Retinal pigment epithelial cell (primary cell): Measurements from ENCODE around the gene PGC.

Experiments
- DNase-seq: peaks from one replicate; pipeline ENCODE4 v3.0.0-alpha.2; 2010; ENCODE audit warnings: low read depth
- H3K4me3 ChIP-seq: 2 replicates; pipeline ENCODE4 v1.5.1; 2011; ENCODE audit warnings: mild to moderate bottlenecking, low read length, control low read depth, moderate library complexity
- CTCF ChIP-seq: conservative IDR thresholded peaks from 2 replicates; pipeline ENCODE4 v1.5.1; 2011; ENCODE audit warnings: low read depth, low read length, control low read depth, inconsistent platforms

The PGC gene

GRCh38 chr6:41699063-41699462, 48.1 kb downstream of the PGC start:
- no peak for DNase-seq
- H3K4me3 ChIP-seq = no peak overlapping the region
- TF ChIP-seq CTCF = no peak

- TF ChIP-seq CTCF = no peak
- peak; percentile 39 for DNase-seq
- H3K4me3 ChIP-seq = no peak overlapping the region
These were observed 49.1 kb downstream of the PGC start for GRCh38 chr6:41697861-41698781.

- DNase-seq = no peak
- no peak overlapping the region for H3K4me3 ChIP-seq
- TF ChIP-seq CTCF = no peak
These were observed 50.4 kb downstream of the PGC start for GRCh38 chr6:41696788-41697187.

GRCh38 chr6:41695825-41696224, 51.4 kb downstream of the PGC start:
- no peak for TF ChIP-seq CTCF
- no peak overlapping the region for H3K4me3 ChIP-seq
- no peak for DNase-seq

- no peak for DNase-seq
- H3K4me3 ChIP-seq = no peak overlapping the region
- TF ChIP-seq CTCF = peak; percentile 19
These were observed 52.2 kb downstream of the PGC start for GRCh38 chr6:41694815-41695526.

- no peak for TF ChIP-seq CTCF
- H3K4me3 ChIP-seq = no peak overlapping the region
- no peak for DNase-seq
These were observed 53.6 kb downstream of the PGC start for GRCh38 chr6:41693281-41694240.
